Lung (tissue), 12 donors: Measurements from ENCODE around the gene EPB41L2. TPM values are rescaled to one million over a fixed set of nuclear protein-coding genes. Genes with fewer than 3 reads are reported as not detected.

Source experiments
- ATAC-seq: fragments of 200-7000 bp; cut with Tn5 transposase; one replicate; pipeline ENCODE4 v1.9.1; 2020; ENCODE audit warnings: moderate number of reproducible peaks; ENCODE audit not compliant: insufficient read depth, low FRiP score
- DNase-seq, 3 donors: peaks; one replicate each; pipeline ENCODE4 v3.0.0-alpha.2; 2013 to 2017
- H3K27ac ChIP-seq, 2 donors: one replicate each; pipeline ENCODE4 v1.5.1; 2013; ENCODE audit warnings: mild to moderate bottlenecking in 2 of 2, moderate library complexity in 2 of 2, control low read depth in 1 of 2, inconsistent platforms in 1 of 2, low read depth in 1 of 2, low read length in 1 of 2
- H3K27me3 ChIP-seq, 3 donors: one replicate each; pipeline ENCODE4 v1.5.1; 2013; ENCODE audit warnings: low read length in 2 of 3; ENCODE audit not compliant: control insufficient read depth in 3 of 3, insufficient read depth in 3 of 3
- H3K36me3 ChIP-seq, 4 donors: one replicate each; pipeline ENCODE4 v1.5.1; 2013; ENCODE audit warnings: low read length in 4 of 4, mild to moderate bottlenecking in 1 of 4, moderate library complexity in 1 of 4; ENCODE audit not compliant: control insufficient read depth in 4 of 4, insufficient read depth in 4 of 4
- H3K4me1 ChIP-seq, 5 donors: one replicate each; pipeline ENCODE4 v1.5.1; 2013; ENCODE audit warnings: low read length in 5 of 5, mild to moderate bottlenecking in 2 of 5, moderate library complexity in 1 of 5; ENCODE audit not compliant: control insufficient read depth in 5 of 5, insufficient read depth in 5 of 5
- H3K4me3 ChIP-seq: one replicate; pipeline ENCODE4 v1.5.1; 2013; ENCODE audit warnings: mild to moderate bottlenecking, control low read depth, moderate library complexity
- H3K9ac ChIP-seq, 2 donors: one replicate each; pipeline ENCODE4 v1.5.1; 2013; ENCODE audit warnings: low read length in 2 of 2, control low read depth in 1 of 2; ENCODE audit not compliant: insufficient read depth in 1 of 2
- H3K9me3 ChIP-seq, 4 donors: one replicate each; pipeline ENCODE4 v1.5.1; 2013; ENCODE audit warnings: low read length in 3 of 4, mild to moderate bottlenecking in 1 of 4, moderate library complexity in 1 of 4; ENCODE audit not compliant: control insufficient read depth in 4 of 4, insufficient read depth in 3 of 4
- CTCF ChIP-seq: IDR thresholded peaks from 2 replicates; pipeline ENCODE4 v1.5.1; 2012; ENCODE audit warnings: mild to moderate bottlenecking; ENCODE audit errors: control extremely low read depth, extremely low read depth
- WGBS, 2 donors: extraction: QIAGEN DNeasy Blood & Tissue Kit; methylation state at CpG; one replicate each; pipeline ENCODE4 v1.1.7; 2013; 5-methylcytosine and 5-hydroxymethylcytosine counted together
- polyA plus RNA-seq, 2 donors: library from polyadenylated mRNA; stranded (reverse); fragments of 200-250 nt; gene quantifications; one replicate each; pipeline ENCODE4 v1.2.1, GENCODE V29; 2013
- total RNA-seq, 2 donors: library from RNA; depleted of rRNA in 1 of 2; stranded (reverse); fragments of >200 nt in 1 of 2; gene quantifications; one replicate each; pipeline ENCODE4 v1.2.1, GENCODE V29; 2014 to 2021
- donor health status: control.
- donor health status: control.
- donor health status: Bipolar disorder and iron deficiency.
- donor health status: healthy.
- donor health status: DM: yes; HTN: yes; CAD: no.

Gene EPB41L2
- total and polyA plus RNA-seq, 4 donors = 21.9 to 265 (median 52.7) TPM

DNA sequence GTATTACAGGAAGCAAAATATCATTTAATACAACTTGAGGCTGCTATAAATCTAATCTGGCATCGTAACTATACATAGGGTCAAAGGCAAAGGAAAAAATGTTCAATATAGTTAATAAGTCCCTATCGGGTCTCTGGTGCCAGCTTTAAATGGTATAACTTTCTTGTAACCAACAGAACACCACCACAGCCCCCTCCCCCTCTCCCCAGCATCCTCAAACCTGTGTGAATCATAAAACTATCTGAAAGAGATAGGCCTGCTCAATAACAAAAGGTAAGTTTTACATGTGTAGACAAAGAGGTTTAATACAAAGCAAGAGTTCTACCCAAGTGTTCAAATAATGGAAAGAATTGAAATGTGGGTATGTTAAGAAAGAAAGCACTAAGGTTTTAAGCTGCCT lies 223.7 kb downstream of the EPB41L2 start:
- no peaks in the 10 kb centered on the region for H3K4me1 ChIP-seq
- no peaks in the 10 kb centered on the region for H3K9me3 ChIP-seq
- H3K4me3 ChIP-seq = no peak overlapping the region
- H3K36me3 ChIP-seq = peaks cover 0 to 3% (median under 1%) of the 10 kb centered on the region in 4 donors
- 87 to 88% methylated on average over 2 of the region's 2 CpGs for WGBS, 2 donors
- no peak overlapping the region for H3K9ac ChIP-seq
- no peak for TF ChIP-seq CTCF
- no peaks in the 10 kb centered on the region for H3K27me3 ChIP-seq
- ATAC-seq (no peak), DNase-seq (no peak)
- no peak overlapping the region for H3K27ac ChIP-seq

DNA sequence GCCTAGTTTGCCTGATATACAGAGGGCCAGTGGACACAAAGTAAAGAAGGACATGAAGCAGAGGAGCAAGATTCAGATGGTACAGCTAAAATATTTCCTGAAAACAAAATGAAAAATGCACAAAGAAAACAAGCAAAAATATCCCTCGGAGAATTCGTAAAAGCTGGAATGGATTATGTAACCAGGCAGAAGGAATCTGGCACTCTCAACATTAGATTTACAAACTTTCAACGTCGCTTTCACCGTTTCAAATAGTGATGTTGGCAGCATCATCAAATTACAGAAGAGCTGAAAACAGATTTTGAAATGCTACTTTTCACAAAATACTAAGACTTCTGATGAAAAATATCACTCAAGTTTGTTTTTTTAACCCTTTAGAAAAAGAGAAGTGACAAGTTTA lies 224.1 kb downstream of the EPB41L2 start:
- WGBS, 2 donors = 77 to 86% methylated on average over 5 of the region's 5 CpGs
- Histone ChIP-seq H3K27me3 (no peaks in the 10 kb centered on the region), H3K4me1 (no peaks in the 10 kb centered on the region), H3K9me3 (no peaks in the 10 kb centered on the region), H3K36me3 (peaks cover 0 to 3% (median under 1%) of the 10 kb centered on the region in 4 donors), H3K9ac (no peak overlapping the region), H3K4me3 (no peak overlapping the region), H3K27ac (no peak overlapping the region)
- no peak for ATAC-seq
- no peak for DNase-seq
- TF ChIP-seq CTCF = no peak

- no peak for ATAC-seq
These were observed 224.7 kb downstream of the EPB41L2 start for GRCh38 chr6:130838250-130838860.

More at GRCh38 chr6:130838250-130838860, 224.7 kb downstream of the EPB41L2 start:
- Histone ChIP-seq H3K9ac (no peak overlapping the region), H3K4me1 (no peaks in the 10 kb centered on the region), H3K36me3 (peaks cover 0 to 3% (median under 1%) of the 10 kb centered on the region in 4 donors), H3K4me3 (no peak overlapping the region), H3K27ac (no peak overlapping the region), H3K27me3 (no peaks in the 10 kb centered on the region), H3K9me3 (no peaks in the 10 kb centered on the region)
- TF ChIP-seq CTCF = no peak
- 91% methylated on average over 6 of the region's 6 CpGs for WGBS, 2 donors
- DNase-seq = no peak
